GM10248 (cell line): Measurements from ENCODE around the gene SERPINA12.

ENCODE experiments used
- CTCF ChIA-PET: fragments of 300-600 bp; sonication (Branson Sonifier 250); formaldehyde crosslinking; extraction: SDS; loops from one replicate; lab custom pipeline; 2021; ENCODE audit warnings: antibody characterized with exemption; lab: Yijun Ruan, JAX
- POLR2A ChIA-PET: fragments of 350-650 bp; sonication (Branson Sonifier 250); formaldehyde crosslinking; extraction: SDS; loops from one replicate; lab custom pipeline; 2020; ENCODE audit warnings: antibody characterized with exemption; lab: Yijun Ruan, JAX
- DNase-seq: peaks from one replicate; pipeline ENCODE4 v3.0.0; 2012; ENCODE audit errors: extremely low spot score
- TF ChIP-seq, protein P1 (sequence below): IDR thresholded peaks from 2 replicates; pipeline ENCODE4 v1.5.1; 2012; ENCODE audit warnings: mild to moderate bottlenecking, low read depth; ENCODE audit errors: extremely low read depth, missing control alignments, control extremely low read depth

SERPINA12 gene

DNA sequence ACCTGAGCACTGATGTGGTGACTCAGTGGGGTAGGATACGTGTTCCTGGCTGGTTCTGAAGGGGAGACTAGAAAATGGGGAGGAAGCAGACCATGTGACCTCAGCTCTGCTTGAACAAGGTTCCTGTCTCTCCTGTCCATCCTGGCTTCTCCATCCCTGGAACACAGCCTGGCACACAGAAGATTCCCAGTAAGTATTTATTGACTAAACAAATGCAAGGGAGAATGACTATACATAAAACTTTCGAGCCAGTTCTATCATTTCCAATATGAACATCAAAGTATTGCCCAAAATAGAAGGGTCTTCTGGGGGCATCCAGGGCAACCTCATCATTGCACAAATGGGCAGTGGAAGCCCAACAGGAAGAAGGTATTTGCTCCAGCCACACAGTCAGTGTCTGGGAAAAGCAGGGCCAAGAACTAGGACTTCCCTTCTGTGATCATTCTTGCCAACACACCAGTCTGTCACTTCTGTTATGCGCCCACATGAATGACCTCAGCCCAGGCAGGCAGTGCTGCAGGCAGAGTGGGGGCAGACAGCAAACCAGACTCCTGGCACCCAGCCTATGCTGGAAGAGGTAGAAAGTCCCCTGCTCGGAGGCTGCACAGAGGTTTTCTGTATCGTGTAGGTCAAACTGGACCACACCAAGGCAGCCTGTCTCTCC, 27.7 kb downstream of the SERPINA12 start:
- no peak for DNase-seq
- TF ChIP-seq, protein P1, sequence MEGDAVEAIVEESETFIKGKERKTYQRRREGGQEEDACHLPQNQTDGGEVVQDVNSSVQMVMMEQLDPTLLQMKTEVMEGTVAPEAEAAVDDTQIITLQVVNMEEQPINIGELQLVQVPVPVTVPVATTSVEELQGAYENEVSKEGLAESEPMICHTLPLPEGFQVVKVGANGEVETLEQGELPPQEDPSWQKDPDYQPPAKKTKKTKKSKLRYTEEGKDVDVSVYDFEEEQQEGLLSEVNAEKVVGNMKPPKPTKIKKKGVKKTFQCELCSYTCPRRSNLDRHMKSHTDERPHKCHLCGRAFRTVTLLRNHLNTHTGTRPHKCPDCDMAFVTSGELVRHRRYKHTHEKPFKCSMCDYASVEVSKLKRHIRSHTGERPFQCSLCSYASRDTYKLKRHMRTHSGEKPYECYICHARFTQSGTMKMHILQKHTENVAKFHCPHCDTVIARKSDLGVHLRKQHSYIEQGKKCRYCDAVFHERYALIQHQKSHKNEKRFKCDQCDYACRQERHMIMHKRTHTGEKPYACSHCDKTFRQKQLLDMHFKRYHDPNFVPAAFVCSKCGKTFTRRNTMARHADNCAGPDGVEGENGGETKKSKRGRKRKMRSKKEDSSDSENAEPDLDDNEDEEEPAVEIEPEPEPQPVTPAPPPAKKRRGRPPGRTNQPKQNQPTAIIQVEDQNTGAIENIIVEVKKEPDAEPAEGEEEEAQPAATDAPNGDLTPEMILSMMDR, result no peak
- POLR2A ChIA-PET, result no interaction called here
- CTCF ChIA-PET, result interaction anchor here (1.0 to 1.6 kb wide), 2 partner anchors 13 to 36 kb away, joined by 3 to 4 read pairs; no protein-coding TSS in a partner anchor

DNA sequence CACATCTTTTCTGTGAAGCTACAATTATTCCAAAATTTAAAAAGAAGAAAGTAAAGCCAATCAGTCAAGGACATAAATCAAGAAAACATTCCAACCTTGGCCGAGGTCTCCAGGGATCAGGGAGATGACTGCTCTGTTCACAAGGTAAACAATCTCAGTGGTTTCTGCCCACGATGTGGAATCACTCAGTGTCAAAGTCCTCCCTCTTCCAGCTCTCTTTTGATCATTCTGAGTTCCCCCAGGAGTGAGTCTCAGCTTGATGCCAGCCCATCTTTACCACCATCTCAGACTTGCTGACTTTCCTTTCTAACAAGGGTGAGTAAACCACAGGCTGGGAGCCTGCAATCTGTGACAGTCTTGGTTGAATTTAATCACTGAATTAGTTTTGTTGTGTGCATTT, 28.5 kb downstream of the SERPINA12 start:
- ChIA-PET CTCF (interaction anchor here (1.0 to 1.6 kb wide), 2 partner anchors 12 to 36 kb away, joined by 3 to 4 read pairs; no protein-coding TSS in a partner anchor), POLR2A (no interaction called here)
- TF ChIP-seq, protein P1, result no peak
- DNase-seq, result no peak

DNA sequence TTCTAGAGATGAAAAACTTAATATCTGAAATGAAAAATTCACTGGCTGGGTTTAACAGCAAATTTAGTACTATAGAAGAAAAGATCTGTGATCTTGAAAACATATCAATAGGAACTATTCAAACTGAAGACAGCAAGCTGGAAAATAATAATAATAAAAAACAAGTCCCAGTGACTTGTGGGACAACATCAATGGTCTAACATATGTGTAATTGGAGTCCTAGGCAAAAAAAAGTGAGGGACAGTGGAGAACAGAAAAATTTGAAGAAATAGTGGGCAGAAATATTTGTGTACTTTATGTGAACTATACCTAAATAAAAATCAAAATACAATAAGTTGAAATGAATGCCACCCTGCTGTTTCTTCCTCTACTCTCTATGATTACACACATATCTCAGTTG, 30.8 kb downstream of the SERPINA12 start:
- CTCF ChIA-PET, result interaction anchor here (1.5 to 3.2 kb wide), 3 partner anchors 7 to 70 kb away, joined by 3 to 29 read pairs (median 4); no protein-coding TSS in a partner anchor
- TF ChIP-seq, protein P1, result no peak
- DNase-seq, result no peak
- POLR2A ChIA-PET, result no interaction called here

DNA sequence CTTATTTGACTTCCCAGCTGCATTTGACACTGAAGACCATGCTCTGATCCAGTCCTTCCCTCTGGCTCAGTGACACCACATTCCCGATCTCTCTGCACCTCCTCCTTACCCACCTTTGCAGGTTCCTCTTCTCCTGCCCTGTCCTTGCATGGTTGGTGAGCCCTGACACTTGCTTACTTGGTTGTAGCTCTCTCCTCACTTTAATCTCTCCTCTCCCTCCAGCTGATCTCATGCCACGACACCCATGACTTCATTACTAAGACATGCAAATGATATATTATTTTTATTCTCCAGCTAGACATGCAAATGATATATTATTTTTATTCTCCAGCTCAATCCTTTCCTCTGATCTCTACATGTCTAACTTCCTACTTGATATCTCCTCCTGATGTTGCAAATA, 33.2 kb downstream of the SERPINA12 start, which contains the start of gene SERPINA9:
Gene SERPINA9, minus strand, starts transcription at position 175 of the 400 bp plus-strand sequence. CDS start 6,357 bp downstream, outside the sequence.
- POLR2A ChIA-PET, result no interaction called here
- TF ChIP-seq, protein P1, result no peak
- CTCF ChIA-PET, result interaction anchor here (1.4 to 3.2 kb wide), 3 partner anchors 10 to 42 kb away, joined by 3 to 29 read pairs (median 5); no protein-coding TSS in a partner anchor
- DNase-seq, result no peak

DNA sequence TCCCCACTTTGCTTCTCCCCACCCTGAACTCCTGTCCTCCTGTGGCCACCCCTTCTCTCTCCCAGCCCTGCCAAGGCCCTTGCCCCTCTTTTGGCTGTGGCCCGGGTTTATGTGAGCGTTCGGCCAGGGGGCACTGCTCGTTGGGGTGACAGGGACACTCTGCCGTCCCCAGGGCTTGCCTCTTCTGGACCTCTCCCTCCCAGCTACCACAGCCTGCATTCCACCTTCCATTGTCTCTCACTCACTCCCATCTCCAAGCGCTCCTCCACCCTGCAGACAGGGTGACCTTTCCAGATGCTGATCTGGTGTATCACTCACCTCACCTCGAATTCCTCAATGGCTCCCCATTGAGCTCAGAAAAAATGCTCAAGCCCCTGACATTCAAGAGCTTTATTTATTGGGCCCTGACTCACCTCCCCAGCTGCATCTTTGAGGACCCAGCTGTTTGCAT, 34.7 kb downstream of the SERPINA12 start:
- TF ChIP-seq, protein P1, result no peak
- ChIA-PET POLR2A (no interaction called here), CTCF (interaction anchor here (1.0 to 2.3 kb wide), 3 partner anchors 10 to 17 kb away, joined by 3 to 9 read pairs (median 3); no protein-coding TSS in a partner anchor)
- no peak for DNase-seq

DNA sequence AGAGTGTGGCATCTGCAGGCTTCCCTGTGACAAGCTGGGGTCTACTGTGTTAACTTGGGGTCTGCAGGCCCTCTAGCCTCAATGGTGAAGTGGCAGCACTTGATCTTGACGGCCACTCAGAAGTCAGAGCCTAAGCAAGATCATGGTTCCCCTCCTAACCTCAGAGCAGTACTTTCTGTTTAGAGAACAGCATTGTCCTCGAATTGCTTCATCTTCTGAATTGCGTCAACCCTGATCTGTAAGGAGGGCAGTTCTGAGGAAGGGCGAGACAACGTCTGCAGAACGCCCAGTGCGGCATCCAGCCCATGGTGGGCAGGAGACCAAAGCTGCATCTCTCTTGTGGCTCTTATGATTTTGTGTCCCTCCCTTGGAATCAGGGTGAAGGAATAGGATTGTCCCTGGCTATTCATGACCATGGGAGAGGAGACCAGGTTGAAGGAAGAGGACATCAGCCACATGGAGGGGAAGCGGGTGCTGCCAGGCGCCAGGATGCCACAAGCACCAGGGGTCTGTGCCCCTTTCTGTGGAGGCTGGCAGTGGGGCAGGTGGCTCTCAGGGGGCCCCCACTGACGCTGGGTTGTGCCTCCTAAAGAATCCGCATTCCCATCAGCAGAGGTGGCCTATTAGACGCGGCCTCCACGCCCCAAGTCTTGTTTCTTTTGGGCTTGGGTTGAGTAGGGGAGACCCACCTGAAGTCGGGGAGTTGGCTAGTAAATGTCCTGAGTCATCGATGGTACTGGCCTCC, 35.4 kb downstream of the SERPINA12 start:
- POLR2A ChIA-PET, result no interaction called here

More for the DNA sequence above, 35.4 kb downstream of the SERPINA12 start:
- TF ChIP-seq, protein P1, result no peak
- CTCF ChIA-PET, result interaction anchor here (1.3 to 2.3 kb wide), 2 partner anchors 12 to 18 kb away, joined by 3 to 9 read pairs; no protein-coding TSS in a partner anchor
- no peak for DNase-seq
